Transverse colon (tissue), 4 donors: ENCODE data around the gene SLC2A11. TPM values are rescaled to one million over a fixed set of nuclear protein-coding genes. Genes with fewer than 3 reads are reported as not detected.

Source experiments
- DNase-seq: peaks from one replicate; pipeline ENCODE4 v3.0.0-alpha.2; 2019
- H3K27ac ChIP-seq, 4 donors: fragments of 200-600 bp; sonication (generic); 2 replicates each; pipeline ENCODE4 v1.5.1; 2016 to 2018; ENCODE audit warnings: inconsistent platforms in 4 of 4
- H3K27me3 ChIP-seq: fragments of 200-600 bp; sonication (generic); 2 replicates; pipeline ENCODE4 v1.5.1; 2017; ENCODE audit warnings: inconsistent platforms
- H3K36me3 ChIP-seq, 4 donors: fragments of 200-600 bp; sonication (generic); 2 replicates each; pipeline ENCODE4 v1.5.1; 2017 to 2019; ENCODE audit warnings: inconsistent platforms in 4 of 4
- H3K4me1 ChIP-seq, 4 donors: fragments of 200-600 bp; sonication (generic); 2 replicates each; pipeline ENCODE4 v1.5.1; 2017 to 2020; ENCODE audit warnings: inconsistent platforms in 4 of 4
- H3K4me3 ChIP-seq, 4 donors: fragments of 200-600 bp; sonication (generic); 1 replicate in 1 of 4; 2 replicates in 3 of 4; pipeline versions ENCODE4 v1.5.1 to v1.6.1; 2017 to 2019; ENCODE audit warnings: inconsistent platforms in 4 of 4
- H3K9me3 ChIP-seq, 2 donors: fragments of 200-600 bp; sonication (generic); 2 replicates each; pipeline ENCODE4 v1.5.1; 2017 to 2019; ENCODE audit warnings: inconsistent platforms in 2 of 2
- EP300 ChIP-seq: sonication (generic); formaldehyde crosslinking; IDR thresholded peaks from one replicate; pipeline ENCODE4 v1.6.1; 2017; ENCODE audit warnings: antibody characterized with exemption, low read depth
- POLR2A ChIP-seq: fragments of 450-650 bp; IDR thresholded peaks from one replicate; pipeline ENCODE4 v1.6.1; 2016; ENCODE audit warnings: antibody characterized with exemption, mild to moderate bottlenecking, moderate library complexity
- POLR2AphosphoS5 ChIP-seq, 3 donors: sonication (generic); formaldehyde crosslinking; IDR thresholded peaks; one replicate each; pipeline ENCODE4 v1.6.1; 2016; ENCODE audit warnings: antibody characterized with exemption in 3 of 3
- WGBS, 2 donors: methylation state at CpG; one replicate each; pipeline ENCODE4 v1.1.5; 2018; ENCODE audit warnings: low coverage in 1 of 2; 5-methylcytosine and 5-hydroxymethylcytosine counted together
- in situ Hi-C, 4 donors: fragments of 200-750 bp; cut with MboI; loops; one replicate each; pipeline versions ENCODE4 v1.15.0 to v1.15.1; 2017; ENCODE audit warnings: low sequenced_read_pairs in 3 of 4, low pct_ligation_motif_present in 1 of 4, low pct_unique_long_range_greater_than_20kb in 1 of 4
- intact Hi-C: fragments of 100-400 bp; cut with DNase I; formaldehyde crosslinking; loops from one replicate; pipeline ENCODE4 v1.15.1; 2023; ENCODE audit warnings: low total_unique reads
- total RNA-seq, 4 donors: library from RNA; depleted of rRNA; stranded (reverse); fragments of >200 nt; gene quantifications; one replicate each; pipeline ENCODE4 v1.1.0, GENCODE V29; 2016
- TF ChIP-seq, protein P1 (sequence below), 5 experiments: fragments of 200-600 bp in 3 of 5; fragments of 450-650 bp in 2 of 5; sonication (generic) in 3 of 5; IDR thresholded peaks; 1 replicate in 2 of 5; 2 replicates in 3 of 5; pipeline ENCODE4 v1.5.1; 2016 to 2017; ENCODE audit warnings: antibody characterized with exemption in 5 of 5, inconsistent platforms in 3 of 5, mild to moderate bottlenecking in 2 of 5, moderate library complexity in 1 of 5

SLC2A11 gene
- total RNA-seq, 4 donors from 2014 or later, result 6.0 to 27.4 (median 13.2) TPM

DNA sequence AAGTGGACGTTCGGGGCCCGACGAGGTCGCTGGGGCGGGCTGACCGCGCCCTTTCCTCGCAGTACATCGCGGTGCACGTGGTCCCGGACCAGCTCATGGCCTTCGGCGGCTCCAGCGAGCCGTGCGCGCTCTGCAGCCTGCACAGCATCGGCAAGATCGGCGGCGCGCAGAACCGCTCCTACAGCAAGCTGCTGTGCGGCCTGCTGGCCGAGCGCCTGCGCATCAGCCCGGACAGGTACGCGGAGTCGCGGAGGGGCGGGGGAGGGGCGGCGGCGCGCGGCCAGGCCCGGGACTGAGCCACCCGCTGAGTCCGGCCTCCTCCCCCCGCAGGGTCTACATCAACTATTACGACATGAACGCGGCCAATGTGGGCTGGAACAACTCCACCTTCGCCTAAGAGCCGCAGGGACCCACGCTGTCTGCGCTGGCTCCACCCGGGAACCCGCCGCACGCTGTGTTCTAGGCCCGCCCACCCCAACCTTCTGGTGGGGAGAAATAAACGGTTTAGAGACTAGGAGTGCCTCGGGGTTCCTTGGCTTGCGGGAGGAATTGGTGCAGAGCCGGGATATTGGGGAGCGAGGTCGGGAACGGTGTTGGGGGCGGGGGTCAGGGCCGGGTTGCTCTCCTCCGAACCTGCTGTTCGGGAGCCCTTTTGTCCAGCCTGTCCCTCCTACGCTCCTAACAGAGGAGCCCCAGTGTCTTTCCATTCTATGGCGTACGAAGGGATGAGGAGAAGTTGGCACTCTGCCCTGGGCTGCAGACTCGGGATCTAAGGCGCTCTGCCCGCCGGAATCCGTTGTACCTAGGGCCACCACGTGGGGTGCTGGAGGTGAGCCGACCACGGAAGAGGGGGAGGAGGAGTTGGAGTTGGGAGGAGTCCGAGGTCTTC lies 37.3 kb downstream of the SLC2A11 start:
- Histone ChIP-seq H3K4me1 (peaks cover 4 to 27% (median 20%) of the 10 kb centered on the region in 4 donors), H3K27ac (peak overlapping the region; percentile 92 to 97 (median 96)), H3K36me3 (peaks cover 0 to 11% (median 0%) of the 10 kb centered on the region in 4 donors), H3K9me3 (no peaks in the 10 kb centered on the region), H3K27me3 (no peaks in the 10 kb centered on the region), H3K4me3 (peak overlapping the region; percentile 53 to 78 (median 68))
- TF ChIP-seq POLR2A, result no peak
- no peak for TF ChIP-seq EP300
- TF ChIP-seq, protein P1, sequence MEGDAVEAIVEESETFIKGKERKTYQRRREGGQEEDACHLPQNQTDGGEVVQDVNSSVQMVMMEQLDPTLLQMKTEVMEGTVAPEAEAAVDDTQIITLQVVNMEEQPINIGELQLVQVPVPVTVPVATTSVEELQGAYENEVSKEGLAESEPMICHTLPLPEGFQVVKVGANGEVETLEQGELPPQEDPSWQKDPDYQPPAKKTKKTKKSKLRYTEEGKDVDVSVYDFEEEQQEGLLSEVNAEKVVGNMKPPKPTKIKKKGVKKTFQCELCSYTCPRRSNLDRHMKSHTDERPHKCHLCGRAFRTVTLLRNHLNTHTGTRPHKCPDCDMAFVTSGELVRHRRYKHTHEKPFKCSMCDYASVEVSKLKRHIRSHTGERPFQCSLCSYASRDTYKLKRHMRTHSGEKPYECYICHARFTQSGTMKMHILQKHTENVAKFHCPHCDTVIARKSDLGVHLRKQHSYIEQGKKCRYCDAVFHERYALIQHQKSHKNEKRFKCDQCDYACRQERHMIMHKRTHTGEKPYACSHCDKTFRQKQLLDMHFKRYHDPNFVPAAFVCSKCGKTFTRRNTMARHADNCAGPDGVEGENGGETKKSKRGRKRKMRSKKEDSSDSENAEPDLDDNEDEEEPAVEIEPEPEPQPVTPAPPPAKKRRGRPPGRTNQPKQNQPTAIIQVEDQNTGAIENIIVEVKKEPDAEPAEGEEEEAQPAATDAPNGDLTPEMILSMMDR (IDR thresholded peaks at IDR 0.05), result peak; percentile 31 to 63 (median 33)
- TF ChIP-seq POLR2AphosphoS5 (IDR thresholded peaks at IDR 0.05), result peak in 1 of 3 donors; percentile 5
- in situ Hi-C loops, result no loop called here
- 0% methylated on average over 63 of the region's 79 CpGs; no CpG with 5 or more reads in 1 of the 2 donors for WGBS, 2 donors
- intact Hi-C loops, result no loop called here
- DNase-seq, result peak; percentile 86

DNA sequence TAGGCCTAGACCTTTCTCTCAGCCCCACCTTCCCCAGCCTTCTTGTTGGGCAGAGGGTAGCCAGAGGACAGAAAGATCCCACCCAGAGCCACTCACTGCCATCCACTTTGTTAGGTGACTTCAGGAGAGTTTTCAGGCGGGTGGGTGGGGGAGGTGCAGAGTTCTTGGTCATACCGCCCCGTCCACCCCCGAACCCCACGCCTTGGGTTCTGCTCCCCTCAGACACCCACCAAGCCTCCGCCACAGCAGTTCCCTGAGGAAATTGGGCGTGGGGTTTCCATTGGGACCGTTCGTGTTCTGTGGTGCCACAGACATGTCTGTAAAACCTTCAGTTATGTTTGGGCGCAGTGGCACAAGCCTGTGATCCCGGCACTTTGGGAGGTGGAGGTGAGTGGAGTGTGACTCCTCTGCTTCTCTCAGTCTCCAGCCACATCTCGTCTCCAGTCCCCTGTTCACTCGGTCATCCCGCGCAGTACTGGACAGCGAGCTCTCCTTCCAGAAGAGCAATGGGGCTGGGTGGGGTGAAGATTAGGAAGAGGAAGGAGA lies 38.0 kb downstream of the SLC2A11 start:
- in situ Hi-C loops, result no loop called here
- Histone ChIP-seq H3K27me3 (no peaks in the 10 kb centered on the region), H3K4me3 (peak overlapping the region in 3 of 4 donors; percentile 53 to 78 (median 64)), H3K4me1 (peaks cover 4 to 27% (median 20%) of the 10 kb centered on the region in 4 donors), H3K9me3 (no peaks in the 10 kb centered on the region), H3K27ac (peak overlapping the region; percentile 92 to 97 (median 96)), H3K36me3 (peaks cover 0 to 11% (median 0%) of the 10 kb centered on the region in 4 donors)
- no peak for DNase-seq
- TF ChIP-seq POLR2A (no peak), EP300 (no peak), POLR2AphosphoS5 (IDR thresholded peaks at IDR 0.05) (no peak)
- TF ChIP-seq, protein P1 (IDR thresholded peaks at IDR 0.05), result no peak
- intact Hi-C loops, result no loop called here
- 60% methylated on average over 11 of the region's 16 CpGs; no CpG with 5 or more reads in 1 of the 2 donors for WGBS, 2 donors

DNA sequence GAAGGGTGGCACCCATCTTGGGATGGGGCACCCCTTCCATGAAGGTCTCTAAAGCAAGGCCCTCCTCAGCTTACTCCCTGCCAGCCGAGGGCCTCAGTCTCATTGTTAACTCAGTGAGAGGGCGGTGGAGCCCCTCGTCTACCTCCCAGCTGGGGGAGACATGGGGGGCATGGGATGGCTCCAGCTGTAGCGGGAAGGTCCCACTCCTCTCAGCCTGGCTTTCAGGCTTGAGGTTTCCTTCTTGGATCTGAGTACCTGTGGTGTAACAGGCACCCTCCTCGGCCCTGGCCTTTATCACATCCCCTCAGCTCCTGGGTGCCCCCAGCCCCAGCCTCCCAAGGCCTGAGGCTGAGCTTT lies 38.5 kb downstream of the SLC2A11 start:
- WGBS, 2 donors, result 80 to 96% methylated on average over 1 to 4 of the region's 5 CpGs
- H3K36me3 ChIP-seq, result peaks cover 0 to 11% (median 0%) of the 10 kb centered on the region in 4 donors
- no peaks in the 10 kb centered on the region for H3K9me3 ChIP-seq
- peak overlapping the region in 1 of 4 donors; percentile 92 for H3K27ac ChIP-seq
- no peak for DNase-seq
- H3K4me1 ChIP-seq, result peaks cover 4 to 27% (median 20%) of the 10 kb centered on the region in 4 donors
- no peaks in the 10 kb centered on the region for H3K27me3 ChIP-seq
- TF ChIP-seq POLR2A (no peak), POLR2AphosphoS5 (IDR thresholded peaks at IDR 0.05) (no peak), EP300 (no peak)
- TF ChIP-seq, protein P1 (IDR thresholded peaks at IDR 0.05), result no peak
- in situ Hi-C loops, result no loop called here
- no peak overlapping the region for H3K4me3 ChIP-seq
- intact Hi-C loops, result no loop called here

DNA sequence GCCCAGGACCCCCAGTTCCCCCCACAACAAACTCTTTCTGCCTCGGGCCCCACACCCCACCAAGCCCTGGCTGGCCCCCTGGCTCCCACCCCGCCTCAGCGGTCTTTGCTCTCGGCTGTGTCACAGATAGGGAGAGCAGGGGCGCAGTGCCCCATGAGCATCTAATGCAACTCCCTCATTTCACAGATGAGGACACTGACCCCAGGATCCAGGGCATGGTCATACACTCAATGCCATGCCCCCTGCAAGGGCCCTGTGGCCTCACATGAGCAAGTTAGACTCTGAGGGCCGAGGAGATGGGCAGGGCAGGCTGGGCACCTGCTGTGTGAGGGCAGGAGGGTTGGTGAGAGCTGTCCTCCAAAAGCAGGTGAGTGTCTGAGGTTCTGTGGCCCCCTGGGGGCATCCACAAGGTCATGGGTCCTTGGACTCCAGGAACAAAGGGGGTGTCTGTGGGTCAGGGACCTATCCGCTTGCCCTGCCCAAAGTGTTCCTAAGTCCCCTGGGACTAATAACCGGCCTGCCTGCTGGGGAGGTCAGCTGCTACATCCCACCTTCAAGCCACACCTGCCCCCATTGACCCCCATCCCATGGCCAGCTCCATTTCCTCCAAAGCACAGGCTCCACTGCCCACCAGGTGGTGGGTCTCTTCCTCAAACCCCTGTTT lies 39.0 kb downstream of the SLC2A11 start:
- Histone ChIP-seq H3K27ac (no peak overlapping the region), H3K9me3 (no peaks in the 10 kb centered on the region), H3K4me3 (no peak overlapping the region), H3K4me1 (peaks cover 4 to 27% (median 20%) of the 10 kb centered on the region in 4 donors), H3K36me3 (peaks cover 0 to 11% (median 0%) of the 10 kb centered on the region in 4 donors), H3K27me3 (no peaks in the 10 kb centered on the region)
- in situ Hi-C loops (no loop called here), intact Hi-C loops (no loop called here)
- TF ChIP-seq EP300 (no peak), POLR2A (no peak)
- 94% methylated on average over 8 of the region's 8 CpGs; no CpG with 5 or more reads in 1 of the 2 donors for WGBS, 2 donors
- DNase-seq, result no peak
